CD4-positive, alpha-beta T cell treated with Interleukin-10 for 1 hour (primary cell): ENCODE data around the gene XIAP.

Experiments used
- DNase-seq: peaks from one replicate; pipeline ENCODE4 v3.0.0-alpha.2; 2020

Gene XIAP

DNA sequence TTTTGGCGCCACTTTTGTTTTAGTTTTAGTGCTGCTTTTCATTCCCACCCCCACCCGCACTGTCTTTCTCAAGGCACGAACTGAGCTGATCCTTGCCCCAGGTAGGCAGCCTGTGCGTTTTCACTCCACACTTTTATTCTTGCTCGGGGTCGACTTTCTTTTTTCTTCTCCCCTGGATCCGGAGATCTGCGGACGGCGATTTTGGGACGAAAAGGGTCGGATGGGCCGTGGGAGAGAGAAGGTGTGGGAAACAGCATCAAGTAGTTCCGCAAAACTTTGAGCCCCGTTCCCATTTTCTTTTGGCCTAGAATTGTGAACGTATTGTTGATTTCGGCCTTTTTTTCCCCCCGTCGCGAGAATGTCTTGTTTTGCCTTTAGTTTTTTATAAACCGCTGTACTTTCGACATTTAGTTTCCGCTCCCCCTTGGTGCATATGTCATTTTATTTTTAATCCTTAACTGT lies 102.2 kb downstream of the XIAP start:
- DNase-seq: peak; percentile 24

DNA sequence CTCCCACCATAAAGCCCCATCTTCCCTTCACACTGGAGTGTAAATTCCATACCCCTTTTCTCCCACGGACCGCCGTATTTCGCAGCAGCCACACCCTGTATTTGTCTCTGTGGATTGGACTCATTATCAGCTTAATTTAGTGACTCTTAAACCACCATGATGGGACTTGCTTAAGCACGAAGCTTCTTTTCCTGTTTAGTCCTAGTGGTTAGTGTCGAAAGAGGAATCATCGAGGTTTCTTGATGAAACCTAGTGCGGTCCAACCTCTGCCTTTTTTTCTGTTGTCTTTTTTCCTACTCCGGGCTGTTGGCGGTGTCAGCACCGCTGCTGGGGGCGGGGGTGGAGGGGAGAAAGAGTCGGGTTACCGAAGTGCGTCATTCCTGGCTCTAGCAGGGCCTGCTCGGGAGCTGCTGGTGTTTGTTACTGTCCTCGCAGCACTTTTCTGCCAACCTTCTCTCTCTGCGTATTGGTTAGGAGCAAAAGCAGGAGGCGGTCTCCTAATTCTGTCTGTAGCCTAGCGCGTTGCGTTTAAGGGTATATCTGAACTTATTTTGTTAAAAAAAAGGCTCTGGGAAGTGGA lies 103.0 kb downstream of the XIAP start:
- peak; percentile 87 for DNase-seq
